HEK293 (cell line): ENCODE measurements around the gene MSI2.

Experiments
- CTCF ChIA-PET: fragments of 350-600 bp; formaldehyde crosslinking; extraction: SDS; loops from one replicate; lab custom pipeline; 2021; ENCODE audit warnings: antibody characterized with exemption; lab: Yijun Ruan, JAX
- POLR2A ChIA-PET: fragments of 300-600 bp; formaldehyde crosslinking; extraction: SDS; loops from one replicate; lab custom pipeline; 2020; ENCODE audit warnings: antibody characterized with exemption, inconsistent platforms; lab: Yijun Ruan, JAX
- H3K27ac ChIP-seq: fragments of 200-500 bp; sonication (Bioruptor generic); 2 replicates; pipeline ENCODE4 v1.5.1; 2014; ENCODE audit warnings: low read depth, low read length, control low read depth, inconsistent platforms; ENCODE audit errors: extremely low read depth
- H3K36me3 ChIP-seq, 2 experiments: fragments of 200-500 bp in 1 of 2; sonication (Bioruptor generic) in 1 of 2; 1 replicate in 1 of 2; 2 replicates in 1 of 2; pipeline ENCODE4 v1.5.1; 2014 to 2017; ENCODE audit warnings: inconsistent platforms in 2 of 2, low read length in 2 of 2; ENCODE audit not compliant: control insufficient read depth in 2 of 2, insufficient read depth in 1 of 2
- H3K4me1 ChIP-seq: fragments of 200-500 bp; sonication (Bioruptor generic); 2 replicates; pipeline ENCODE4 v1.5.1; 2014; ENCODE audit warnings: mild to moderate bottlenecking, low read length, inconsistent platforms; ENCODE audit not compliant: control insufficient read depth, insufficient read depth
- H3K4me3 ChIP-seq: 2 replicates; pipeline ENCODE4 v1.5.1; 2011; ENCODE audit warnings: low read depth, mild to moderate bottlenecking, control low read depth, low read length, moderate library complexity
- H3K9me3 ChIP-seq: fragments of 200-500 bp; sonication (Bioruptor generic); 2 replicates; pipeline ENCODE4 v1.5.1; 2014; ENCODE audit warnings: low read depth, low read length, inconsistent platforms; ENCODE audit not compliant: control insufficient read depth, insufficient read depth
- GLI2 ChIP-seq: fragments of 450-650 bp; formaldehyde crosslinking; IDR thresholded peaks from 2 replicates; pipeline ENCODE4; 2017; ENCODE audit warnings: missing biosample characterization, missing genetic modification characterization, low read depth, borderline replicate concordance
- SETDB1 ChIP-seq: IDR thresholded peaks from one replicate; pipeline ENCODE4 v1.6.1; 2017; ENCODE audit warnings: mild to moderate bottlenecking, low read length, moderate library complexity, mixed read lengths; ENCODE audit not compliant: insufficient read length
- ZFHX2 ChIP-seq: fragments of 450-650 bp; formaldehyde crosslinking; conservative IDR thresholded peaks from 2 replicates; pipeline ENCODE4 v1.5.1; 2016; ENCODE audit warnings: missing biosample characterization, missing genetic modification characterization
- ZNF138 ChIP-seq: fragments of 450-650 bp; formaldehyde crosslinking; IDR thresholded peaks from 2 replicates; pipeline ENCODE4 v1.5.1; 2016; ENCODE audit warnings: missing biosample characterization, missing genetic modification characterization, borderline replicate concordance
- ZNF174 ChIP-seq: fragments of 450-650 bp; formaldehyde crosslinking; IDR thresholded peaks from 2 replicates; pipeline ENCODE4 v1.5.0; 2017; ENCODE audit warnings: missing biosample characterization, mild to moderate bottlenecking, missing genetic modification characterization
- ZNF223 ChIP-seq: fragments of 450-650 bp; formaldehyde crosslinking; IDR thresholded peaks from 2 replicates; pipeline ENCODE4 v1.5.1; 2016; ENCODE audit warnings: missing biosample characterization, missing genetic modification characterization
- ZNF354C ChIP-seq: fragments of 450-650 bp; formaldehyde crosslinking; IDR thresholded peaks from 2 replicates; pipeline ENCODE4 v1.5.1; 2016; ENCODE audit warnings: missing biosample characterization, missing genetic modification characterization, low read depth, borderline replicate concordance
- ZNF391 ChIP-seq: fragments of 450-650 bp; formaldehyde crosslinking; IDR thresholded peaks from 2 replicates; pipeline ENCODE4 v1.5.1; 2016; ENCODE audit warnings: low read depth, missing biosample characterization, missing genetic modification characterization, borderline replicate concordance
- ZNF433 ChIP-seq: fragments of 450-650 bp; formaldehyde crosslinking; IDR thresholded peaks from 2 replicates; pipeline ENCODE4 v1.5.1; 2016; ENCODE audit warnings: missing biosample characterization, missing genetic modification characterization, low read depth
- ZNF561 ChIP-seq: fragments of 450-650 bp; IDR thresholded peaks from 2 replicates; pipeline ENCODE4 v1.5.1; 2018; ENCODE audit warnings: missing biosample characterization, missing genetic modification characterization, borderline replicate concordance
- ZNF596 ChIP-seq: fragments of 450-650 bp; IDR thresholded peaks from 2 replicates; pipeline ENCODE4 v1.5.0; 2018; ENCODE audit warnings: missing biosample characterization, mild to moderate bottlenecking, missing genetic modification characterization, moderate library complexity
- ZNF677 ChIP-seq: fragments of 450-650 bp; IDR thresholded peaks from 2 replicates; pipeline ENCODE4 v1.5.0; 2018; ENCODE audit warnings: missing biosample characterization, mild to moderate bottlenecking, missing genetic modification characterization, moderate library complexity
- TF ChIP-seq, protein P1 (sequence below): fragments of 450-650 bp; formaldehyde crosslinking; IDR thresholded peaks from 2 replicates; pipeline ENCODE4 v1.5.1; 2016; ENCODE audit warnings: missing biosample characterization, missing genetic modification characterization
- TF ChIP-seq, protein P2 (sequence below): fragments of 450-650 bp; formaldehyde crosslinking; IDR thresholded peaks from 2 replicates; pipeline ENCODE4 v1.5.1; 2016; ENCODE audit warnings: missing biosample characterization, missing genetic modification characterization

The MSI2 gene

DNA sequence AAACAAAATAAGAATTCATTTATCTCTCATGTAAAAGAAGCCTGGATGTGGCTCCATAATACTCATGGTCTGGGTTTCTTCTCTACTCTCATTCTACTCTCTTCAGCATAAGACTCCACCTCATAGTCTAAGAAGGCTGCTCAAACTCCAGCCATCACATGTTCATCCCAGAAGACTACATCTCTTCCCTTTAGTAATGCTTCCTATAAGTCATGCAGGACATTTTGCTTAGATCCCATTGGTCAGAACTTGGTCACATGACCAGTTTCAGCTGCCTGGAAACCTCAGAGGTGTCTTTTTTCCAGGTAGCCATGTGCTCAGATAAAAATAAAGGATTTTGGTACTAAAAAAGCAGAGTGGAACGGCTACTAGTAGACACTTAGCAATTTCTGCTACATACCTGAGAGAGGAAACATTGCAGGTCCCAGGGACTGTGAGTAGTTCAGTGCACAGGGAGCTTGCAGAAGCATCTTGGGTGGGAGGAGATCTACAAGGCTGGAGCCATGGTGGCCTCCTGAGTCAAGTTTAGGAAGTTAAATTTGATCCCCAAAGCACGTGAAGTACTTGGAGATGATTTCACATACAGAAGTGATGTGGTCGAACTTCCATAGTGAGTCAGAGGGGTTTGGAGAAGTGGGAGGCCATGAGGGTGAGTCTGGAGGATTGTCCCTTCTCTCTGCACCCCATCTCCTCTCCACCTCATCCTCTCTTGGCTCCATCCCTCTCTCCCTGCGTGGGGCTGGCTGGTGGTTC, 378.6 kb downstream of the MSI2 start:
- TF ChIP-seq SETDB1 = peak; percentile 58
- TF ChIP-seq ZNF433 (tag by site-specific recombination) = no peak
- TF ChIP-seq, protein P1, sequence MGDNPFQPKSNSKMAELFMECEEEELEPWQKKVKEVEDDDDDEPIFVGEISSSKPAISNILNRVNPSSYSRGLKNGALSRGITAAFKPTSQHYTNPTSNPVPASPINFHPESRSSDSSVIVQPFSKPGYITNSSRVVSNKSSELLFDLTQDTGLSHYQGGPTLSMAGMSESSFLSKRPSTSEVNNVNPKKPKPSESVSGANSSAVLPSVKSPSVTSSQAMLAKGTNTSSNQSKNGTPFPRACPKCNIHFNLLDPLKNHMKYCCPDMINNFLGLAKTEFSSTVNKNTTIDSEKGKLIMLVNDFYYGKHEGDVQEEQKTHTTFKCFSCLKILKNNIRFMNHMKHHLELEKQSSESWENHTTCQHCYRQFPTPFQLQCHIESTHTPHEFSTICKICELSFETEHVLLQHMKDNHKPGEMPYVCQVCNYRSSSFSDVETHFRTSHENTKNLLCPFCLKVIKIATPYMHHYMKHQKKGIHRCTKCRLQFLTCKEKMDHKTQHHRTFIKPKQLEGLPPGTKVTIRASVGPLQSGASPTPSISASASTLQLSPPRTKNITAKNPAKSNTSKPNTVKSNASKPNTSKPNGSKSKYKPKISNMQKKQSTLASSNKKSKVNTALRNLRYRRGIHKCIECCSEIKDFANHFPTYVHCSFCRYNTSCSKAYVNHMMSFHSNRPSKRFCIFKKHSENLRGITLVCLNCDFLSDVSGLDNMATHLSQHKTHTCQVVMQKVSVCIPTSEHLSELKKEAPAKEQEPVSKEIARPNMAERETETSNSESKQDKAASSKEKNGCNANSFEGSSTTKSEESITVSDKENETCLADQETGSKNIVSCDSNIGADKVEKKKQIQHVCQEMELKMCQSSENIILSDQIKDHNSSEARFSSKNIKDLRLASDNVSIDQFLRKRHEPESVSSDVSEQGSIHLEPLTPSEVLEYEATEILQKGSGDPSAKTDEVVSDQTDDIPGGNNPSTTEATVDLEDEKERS (tag by site-specific recombination) = peak; percentile 88
- TF ChIP-seq ZFHX2 (tag by site-specific recombination) = no peak
- TF ChIP-seq ZNF561 = no peak
- no peak for TF ChIP-seq ZNF138 (tag by site-specific recombination)
- Histone ChIP-seq H3K36me3 (peaks cover 0 to 13% of the 10 kb centered on the region in 2 experiments; a peak in 1 of 3 replicates), H3K4me1 (no peaks in the 10 kb centered on the region), H3K9me3 (no peaks in the 10 kb centered on the region), H3K4me3 (no peak overlapping the region), H3K27ac (no peak overlapping the region)
- ChIA-PET CTCF (interaction anchor here (1.6 to 1.8 kb wide), 2 partner anchors 148 to 199 kb away, joined by 5 to 7 read pairs; no protein-coding TSS in a partner anchor), POLR2A (interaction anchor here (0.6 kb wide), 1 partner anchor 37 kb away, joined by 3 read pairs; no protein-coding TSS in a partner anchor)

DNA sequence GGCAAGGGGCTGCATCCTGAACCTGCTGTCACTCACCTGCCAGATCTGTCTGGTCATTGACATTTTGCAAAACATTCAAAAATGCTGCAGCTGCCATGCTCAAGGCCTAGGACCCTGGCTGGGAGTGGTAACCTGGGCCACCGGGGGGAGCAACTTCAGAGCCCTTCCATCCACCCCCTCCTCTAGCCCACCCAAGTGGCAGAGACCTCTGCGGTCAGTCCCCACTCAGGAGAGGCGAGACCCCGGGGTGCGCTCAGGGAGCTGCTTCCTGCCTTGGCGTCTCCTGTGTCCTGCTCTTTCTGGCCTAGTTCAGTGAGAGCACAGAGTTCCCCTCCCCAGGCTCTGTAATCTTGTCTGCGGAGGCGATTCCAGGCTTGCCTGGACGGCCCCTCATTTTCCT, 380.0 kb downstream of the MSI2 start:
- TF ChIP-seq, protein P2, sequence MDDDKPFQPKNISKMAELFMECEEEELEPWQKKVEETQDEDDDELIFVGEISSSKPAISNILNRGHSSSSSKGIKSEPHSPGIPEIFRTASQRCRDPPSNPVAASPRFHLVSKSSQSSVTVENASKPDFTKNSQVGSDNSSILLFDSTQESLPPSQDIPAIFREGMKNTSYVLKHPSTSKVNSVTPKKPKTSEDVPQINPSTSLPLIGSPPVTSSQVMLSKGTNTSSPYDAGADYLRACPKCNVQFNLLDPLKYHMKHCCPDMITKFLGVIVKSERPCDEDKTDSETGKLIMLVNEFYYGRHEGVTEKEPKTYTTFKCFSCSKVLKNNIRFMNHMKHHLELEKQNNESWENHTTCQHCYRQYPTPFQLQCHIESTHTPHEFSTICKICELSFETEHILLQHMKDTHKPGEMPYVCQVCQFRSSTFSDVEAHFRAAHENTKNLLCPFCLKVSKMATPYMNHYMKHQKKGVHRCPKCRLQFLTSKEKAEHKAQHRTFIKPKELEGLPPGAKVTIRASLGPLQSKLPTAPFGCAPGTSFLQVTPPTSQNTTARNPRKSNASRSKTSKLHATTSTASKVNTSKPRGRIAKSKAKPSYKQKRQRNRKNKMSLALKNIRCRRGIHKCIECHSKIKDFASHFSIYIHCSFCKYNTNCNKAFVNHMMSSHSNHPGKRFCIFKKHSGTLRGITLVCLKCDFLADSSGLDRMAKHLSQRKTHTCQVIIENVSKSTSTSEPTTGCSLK (tag by site-specific recombination) = no peak
- TF ChIP-seq ZNF354C (tag by site-specific recombination) (no peak), ZNF596 (no peak), ZNF223 (tag by site-specific recombination) (no peak), GLI2 (tag by site-specific recombination) (no peak), ZFHX2 (tag by site-specific recombination) (no peak), ZNF174 (tag by site-specific recombination) (no peak), ZNF391 (no peak), ZNF677 (tag by site-specific recombination) (no peak)
- Histone ChIP-seq H3K4me3 (no peak overlapping the region), H3K9me3 (no peaks in the 10 kb centered on the region), H3K4me1 (no peaks in the 10 kb centered on the region), H3K27ac (no peak overlapping the region), H3K36me3 (peaks cover 0 to 13% of the 10 kb centered on the region in 2 experiments; a peak in 1 of 3 replicates)
- ChIA-PET CTCF (interaction anchor here (0.7 to 1.8 kb wide), 2 partner anchors 147 to 151 kb away, joined by 3 to 7 read pairs; no protein-coding TSS in a partner anchor), POLR2A (no interaction called here)
